GM19240 (cell line): ENCODE results near the gene FBXL19.
A peak's percentile ranks its signal among the peaks of the same experiment; 100 is the strongest.
"Not testable (repeated sequence)": the region's sequence is repeated elsewhere in the genome, so short reads cannot be mapped to it uniquely, and the experiment has no call there.

Experiments used
- DNase-seq: peaks from one replicate; pipeline ENCODE4 v3.0.0; 2011; ENCODE audit warnings: low spot score; ENCODE audit not compliant: insufficient read length

The FBXL19 gene

GRCh38 chr16:30923554-30924075 lies at the start of gene FBXL19:
Gene FBXL19 (plus strand): TSS chr16:30923572. CDS start chr16:30925755, 2,183 bp downstream.
- no peak for DNase-seq

- DNase-seq: no peak
These were observed 49.0 kb upstream of the FBXL19 start for GRCh38 chr16:30874244-30874820.

GRCh38 chr16:30874821-30875717 lies 48.3 kb upstream of the FBXL19 start:
- DNase-seq: peak; percentile 76

- no peak for DNase-seq
These were observed 47.2 kb upstream of the FBXL19 start for GRCh38 chr16:30875871-30876801.

GRCh38 chr16:30876867-30877266 lies 46.5 kb upstream of the FBXL19 start:
- DNase-seq: no peak

- no peak for DNase-seq
These were observed 40.7 kb upstream of the FBXL19 start for GRCh38 chr16:30882429-30883310.

GRCh38 chr16:30884760-30885159 lies 38.6 kb upstream of the FBXL19 start:
- no peak for DNase-seq

GRCh38 chr16:30885196-30885595 lies 38.2 kb upstream of the FBXL19 start:
- DNase-seq: no peak

GRCh38 chr16:30886145-30886544 lies 37.2 kb upstream of the FBXL19 start:
- no peak for DNase-seq

- no peak for DNase-seq
These were observed 35.4 kb upstream of the FBXL19 start for GRCh38 chr16:30887927-30888326.

GRCh38 chr16:30888856-30889499 lies 34.4 kb upstream of the FBXL19 start:
- no peak for DNase-seq

GRCh38 chr16:30889721-30890120 lies 33.7 kb upstream of the FBXL19 start:
- no peak for DNase-seq

GRCh38 chr16:30891043-30891823 lies 32.1 kb upstream of the FBXL19 start:
- not testable (repeated sequence) for DNase-seq

- no peak for DNase-seq
These were observed 30.5 kb upstream of the FBXL19 start for GRCh38 chr16:30892670-30893416.

- no peak for DNase-seq
These were observed 30.0 kb upstream of the FBXL19 start for GRCh38 chr16:30893417-30893743.

GRCh38 chr16:30893744-30894539 lies 29.4 kb upstream of the FBXL19 start, which contains the start of gene BCL7C:
Gene BCL7C (minus strand): TSS chr16:30894077. CDS start chr16:30893944, 133 bp downstream.
- peak; percentile 72 for DNase-seq

- DNase-seq: no peak
These were observed 28.6 kb upstream of the FBXL19 start for GRCh38 chr16:30894540-30895368.
